ENCODE measurements around the gene TAS2R14. TPM values are rescaled to one million over a fixed set of nuclear protein-coding genes. Genes with fewer than 3 reads are reported as not detected.

TAS2R14 gene
- polyA plus RNA-seq, 1 donor from 2014 or later: 14.9 TPM

DNA sequence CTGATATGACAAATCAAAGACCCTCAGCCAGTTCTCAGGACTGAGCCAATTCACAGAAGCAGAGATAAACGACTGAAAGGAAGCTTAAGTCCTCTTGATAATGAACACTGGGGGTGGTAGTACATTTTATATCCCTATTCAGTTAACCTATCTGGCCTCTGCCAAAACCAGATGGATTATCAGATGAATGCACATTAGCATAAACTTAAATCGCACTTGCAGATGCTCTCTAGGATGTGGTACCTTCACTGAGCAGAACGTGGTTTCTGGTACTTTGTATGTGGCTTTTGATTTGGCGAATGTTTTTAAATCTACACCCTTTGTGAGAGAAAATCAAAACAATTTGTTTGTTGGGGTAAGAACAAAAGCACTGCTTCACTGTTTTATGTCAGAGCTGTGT lies 21.1 kb upstream of the TAS2R14 start:
- no peaks in the 10 kb centered on the region for H3F3A ChIP-seq (ENCODE audit: insufficient read depth, low read length, poor library complexity, severe bottlenecking)
- no peaks in the 10 kb centered on the region for H3K36me3 ChIP-seq (ENCODE audit: insufficient read depth, low read length)
- no peak overlapping the region for H3K9ac ChIP-seq (ENCODE audit: low read length)
- H3K4me2 ChIP-seq (ENCODE audit: low read length): no peak overlapping the region
- no peak overlapping the region for H3K27ac ChIP-seq (ENCODE audit: low read length)
- H3K9me3 ChIP-seq (ENCODE audit: low read length): peaks cover 14% of the 10 kb centered on the region
- H3K79me2 ChIP-seq (replicated peaks; ENCODE audit: insufficient read depth, low read length): no peaks in the 10 kb centered on the region
- no peak overlapping the region for H2AFZ ChIP-seq (ENCODE audit: low read depth, low read length)
- H4K20me1 ChIP-seq (ENCODE audit: insufficient read depth): no peaks in the 10 kb centered on the region
- H3K4me3 ChIP-seq (ENCODE audit: low read length): no peak overlapping the region
- TF ChIP-seq EP300 (conservative IDR thresholded peaks at IDR 0.05; ENCODE audit: poor library complexity, severe bottlenecking) (no peak), SMC3 (conservative IDR thresholded peaks at IDR 0.05; ENCODE audit: poor library complexity) (no peak), TAF1 (IDR thresholded peaks at IDR 0.05; ENCODE audit: low read depth) (no peak), POLR2AphosphoS5 (IDR thresholded peaks at IDR 0.05) (no peak), EZH2 (IDR thresholded peaks at IDR 0.05; ENCODE audit: borderline replicate concordance, insufficient read depth, low read length, poor library complexity, severe bottlenecking) (no peak), MXI1 (conservative IDR thresholded peaks at IDR 0.05; ENCODE audit: poor library complexity, severe bottlenecking) (no peak), RAD21 (conservative IDR thresholded peaks at IDR 0.05) (no peak)
- TF ChIP-seq, protein P1, sequence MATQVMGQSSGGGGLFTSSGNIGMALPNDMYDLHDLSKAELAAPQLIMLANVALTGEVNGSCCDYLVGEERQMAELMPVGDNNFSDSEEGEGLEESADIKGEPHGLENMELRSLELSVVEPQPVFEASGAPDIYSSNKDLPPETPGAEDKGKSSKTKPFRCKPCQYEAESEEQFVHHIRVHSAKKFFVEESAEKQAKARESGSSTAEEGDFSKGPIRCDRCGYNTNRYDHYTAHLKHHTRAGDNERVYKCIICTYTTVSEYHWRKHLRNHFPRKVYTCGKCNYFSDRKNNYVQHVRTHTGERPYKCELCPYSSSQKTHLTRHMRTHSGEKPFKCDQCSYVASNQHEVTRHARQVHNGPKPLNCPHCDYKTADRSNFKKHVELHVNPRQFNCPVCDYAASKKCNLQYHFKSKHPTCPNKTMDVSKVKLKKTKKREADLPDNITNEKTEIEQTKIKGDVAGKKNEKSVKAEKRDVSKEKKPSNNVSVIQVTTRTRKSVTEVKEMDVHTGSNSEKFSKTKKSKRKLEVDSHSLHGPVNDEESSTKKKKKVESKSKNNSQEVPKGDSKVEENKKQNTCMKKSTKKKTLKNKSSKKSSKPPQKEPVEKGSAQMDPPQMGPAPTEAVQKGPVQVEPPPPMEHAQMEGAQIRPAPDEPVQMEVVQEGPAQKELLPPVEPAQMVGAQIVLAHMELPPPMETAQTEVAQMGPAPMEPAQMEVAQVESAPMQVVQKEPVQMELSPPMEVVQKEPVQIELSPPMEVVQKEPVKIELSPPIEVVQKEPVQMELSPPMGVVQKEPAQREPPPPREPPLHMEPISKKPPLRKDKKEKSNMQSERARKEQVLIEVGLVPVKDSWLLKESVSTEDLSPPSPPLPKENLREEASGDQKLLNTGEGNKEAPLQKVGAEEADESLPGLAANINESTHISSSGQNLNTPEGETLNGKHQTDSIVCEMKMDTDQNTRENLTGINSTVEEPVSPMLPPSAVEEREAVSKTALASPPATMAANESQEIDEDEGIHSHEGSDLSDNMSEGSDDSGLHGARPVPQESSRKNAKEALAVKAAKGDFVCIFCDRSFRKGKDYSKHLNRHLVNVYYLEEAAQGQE (IDR thresholded peaks at IDR 0.05; ENCODE audit: borderline replicate concordance): no peak
- TF ChIP-seq, protein P2, sequence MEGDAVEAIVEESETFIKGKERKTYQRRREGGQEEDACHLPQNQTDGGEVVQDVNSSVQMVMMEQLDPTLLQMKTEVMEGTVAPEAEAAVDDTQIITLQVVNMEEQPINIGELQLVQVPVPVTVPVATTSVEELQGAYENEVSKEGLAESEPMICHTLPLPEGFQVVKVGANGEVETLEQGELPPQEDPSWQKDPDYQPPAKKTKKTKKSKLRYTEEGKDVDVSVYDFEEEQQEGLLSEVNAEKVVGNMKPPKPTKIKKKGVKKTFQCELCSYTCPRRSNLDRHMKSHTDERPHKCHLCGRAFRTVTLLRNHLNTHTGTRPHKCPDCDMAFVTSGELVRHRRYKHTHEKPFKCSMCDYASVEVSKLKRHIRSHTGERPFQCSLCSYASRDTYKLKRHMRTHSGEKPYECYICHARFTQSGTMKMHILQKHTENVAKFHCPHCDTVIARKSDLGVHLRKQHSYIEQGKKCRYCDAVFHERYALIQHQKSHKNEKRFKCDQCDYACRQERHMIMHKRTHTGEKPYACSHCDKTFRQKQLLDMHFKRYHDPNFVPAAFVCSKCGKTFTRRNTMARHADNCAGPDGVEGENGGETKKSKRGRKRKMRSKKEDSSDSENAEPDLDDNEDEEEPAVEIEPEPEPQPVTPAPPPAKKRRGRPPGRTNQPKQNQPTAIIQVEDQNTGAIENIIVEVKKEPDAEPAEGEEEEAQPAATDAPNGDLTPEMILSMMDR (IDR thresholded peaks at IDR 0.05; ENCODE audit: poor library complexity, severe bottlenecking): no peak
- H3K9me2 ChIP-seq (ENCODE audit: insufficient read depth, low read length): no peaks in the 10 kb centered on the region
- no peaks in the 10 kb centered on the region for H3K27me3 ChIP-seq (ENCODE audit: insufficient read depth, low read depth, low read length)

- no peaks in the 10 kb centered on the region for H4K20me1 ChIP-seq (ENCODE audit: insufficient read depth)
- no peak overlapping the region for H3K9ac ChIP-seq (ENCODE audit: low read length)
- no peaks in the 10 kb centered on the region for H3K36me3 ChIP-seq (ENCODE audit: insufficient read depth, low read length)
- no peak overlapping the region for H3K4me2 ChIP-seq (ENCODE audit: low read length)
- H3K9me2 ChIP-seq (ENCODE audit: insufficient read depth, low read length): no peaks in the 10 kb centered on the region
- no peaks in the 10 kb centered on the region for H3F3A ChIP-seq (ENCODE audit: insufficient read depth, low read length, poor library complexity, severe bottlenecking)
- no peak overlapping the region for H3K27ac ChIP-seq (ENCODE audit: low read length)
- no peak overlapping the region for H3K4me3 ChIP-seq (ENCODE audit: low read length)
- no peaks in the 10 kb centered on the region for H3K27me3 ChIP-seq (ENCODE audit: insufficient read depth, low read depth, low read length)
- H3K9me3 ChIP-seq (ENCODE audit: low read length): peaks cover 14% of the 10 kb centered on the region
- no peak overlapping the region for H2AFZ ChIP-seq (ENCODE audit: low read depth, low read length)
- TF ChIP-seq SMC3 (conservative IDR thresholded peaks at IDR 0.05; ENCODE audit: poor library complexity) (no peak), MXI1 (conservative IDR thresholded peaks at IDR 0.05; ENCODE audit: poor library complexity, severe bottlenecking) (no peak), TAF1 (IDR thresholded peaks at IDR 0.05; ENCODE audit: low read depth) (no peak)
- TF ChIP-seq, protein P2 (IDR thresholded peaks at IDR 0.05; ENCODE audit: poor library complexity, severe bottlenecking): no peak
- no peaks in the 10 kb centered on the region for H3K79me2 ChIP-seq (replicated peaks; ENCODE audit: insufficient read depth, low read length)
Observed at GRCh38 chr12:10959804-10960203, 20.7 kb upstream of the TAS2R14 start.

Measured in neural cell (in vitro differentiated cells).